Activated naive CD8-positive, alpha-beta T cell treated with anti-CD3 and anti-CD28 coated beads, Interleukin-2, amount 10 ng/mL, durations not matched to agents 7 days and 5 days (primary cell): ENCODE measurements around the gene ZNF529. TPM values are rescaled to one million over a fixed set of nuclear protein-coding genes. Genes with fewer than 3 reads are reported as not detected.
A peak's percentile ranks its signal among the peaks of the same experiment; 100 is the strongest.
"Not testable (repeated sequence)": the region's sequence is repeated elsewhere in the genome, so short reads cannot be mapped to it uniquely, and the experiment has no call there.

Experiments
- ATAC-seq: fragments of 150-1000 bp; cut with Tn5 transposase; one replicate; pipeline ENCODE4 v1.10.0; 2021; ENCODE audit warnings: low read depth, moderate library complexity
- POLR2A ChIA-PET: fragments of 350-600 bp; sonication (Branson Sonifier 250); formaldehyde crosslinking; loops from one replicate; lab custom pipeline; 2021; ENCODE audit warnings: antibody characterized with exemption; lab: Charles Lee
- DNase-seq: peaks from one replicate; pipeline ENCODE4 v3.0.0; 2021
- H3K27ac Mint-ChIP-seq: one replicate; pipeline ENCODE4 v1.8.0; 2022; ENCODE audit warnings: mild to moderate bottlenecking, mixed read lengths
- H3K27me3 Mint-ChIP-seq: one replicate; pipeline ENCODE4 v1.8.0; 2022; ENCODE audit warnings: mild to moderate bottlenecking, moderate library complexity, mixed read lengths
- H3K36me3 Mint-ChIP-seq: one replicate; pipeline ENCODE4 v1.8.0; 2021; ENCODE audit warnings: mild to moderate bottlenecking, mixed read lengths
- H3K4me1 Mint-ChIP-seq: one replicate; pipeline ENCODE4 v1.8.0; 2021; ENCODE audit warnings: mixed read lengths
- H3K4me3 Mint-ChIP-seq: one replicate; pipeline ENCODE4 v1.8.0; 2022; ENCODE audit warnings: mild to moderate bottlenecking, moderate library complexity, mixed read lengths
- H3K9me3 Mint-ChIP-seq: one replicate; pipeline ENCODE4 v1.8.0; 2021; ENCODE audit warnings: mixed read lengths
- total RNA-seq, 2 experiments: library from RNA; stranded (reverse); gene quantifications; one replicate each; pipeline ENCODE4 v1.2.3, GENCODE V29; 2021

Gene ZNF529
- 10 to 100 TPM; 21.6 to 24.2 TPM for total RNA-seq

DNA sequence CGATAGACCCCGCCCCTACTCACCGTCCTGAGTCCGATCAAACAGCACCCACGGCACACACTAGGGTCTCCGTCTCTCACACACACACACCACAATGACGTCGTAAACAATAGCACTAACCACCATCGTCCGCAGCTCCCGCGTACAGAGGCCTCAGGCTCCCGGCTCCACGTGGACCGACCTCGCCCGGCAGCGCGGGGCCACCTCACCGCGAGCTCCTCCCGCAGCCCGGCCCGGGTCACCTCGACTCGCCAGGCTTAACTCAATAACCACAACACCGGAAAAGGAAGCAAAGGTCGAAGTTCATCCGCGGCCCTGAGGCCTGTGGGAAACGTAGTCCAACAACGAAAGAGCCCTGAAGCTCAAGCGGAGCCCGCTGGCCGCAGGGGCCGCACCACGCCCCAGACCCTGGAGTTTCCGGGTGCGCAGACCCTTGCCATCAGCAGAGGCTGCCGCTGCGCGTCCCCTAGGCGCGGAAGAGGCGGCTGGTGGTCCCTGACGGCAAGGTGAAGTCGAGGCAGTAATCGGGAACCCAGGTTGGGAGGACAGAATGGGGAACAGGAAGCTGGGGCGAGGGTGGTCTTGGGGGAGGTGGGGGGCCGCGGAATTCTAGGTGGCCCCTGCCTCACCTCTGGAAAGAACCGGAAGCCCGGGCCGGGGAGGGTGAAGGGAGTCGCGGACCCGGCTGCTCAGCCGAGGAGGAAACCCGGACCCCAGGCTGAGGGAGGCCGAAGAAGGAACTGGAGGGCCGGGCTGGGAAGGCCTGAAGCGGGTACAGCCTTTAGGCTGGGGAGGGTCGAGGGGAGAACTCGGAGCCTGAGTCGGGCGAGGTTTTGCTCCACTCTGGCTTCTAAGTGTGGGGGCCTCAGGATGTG, at the start of gene ZNF529:
Gene ZNF529, minus strand, starts transcription at position 273 of the 875 bp plus-strand sequence. CDS start 946 bp downstream, outside the sequence.
- Mint-ChIP-seq H3K9me3 (peaks cover 8% of the 10 kb centered on the region), H3K27me3 (no peaks in the 10 kb centered on the region), H3K4me1 (peaks cover 26% of the 10 kb centered on the region), H3K4me3 (peak within 1 kb of the TSS; percentile 91), H3K36me3 (peaks cover 67% of the 10 kb centered on the region), H3K27ac (peak within 1 kb of the TSS; percentile 97)
- ATAC-seq: peak; percentile 84
- peak; percentile 86 for DNase-seq
- POLR2A ChIA-PET: interaction anchor here (0.6 to 3.3 kb wide), 16 partner anchors 11 to 896 kb away, joined by 3 to 33 read pairs (median 6); partner anchors contain the start of genes ZFP14, ZNF260, ZNF345 and ZNF382

DNA sequence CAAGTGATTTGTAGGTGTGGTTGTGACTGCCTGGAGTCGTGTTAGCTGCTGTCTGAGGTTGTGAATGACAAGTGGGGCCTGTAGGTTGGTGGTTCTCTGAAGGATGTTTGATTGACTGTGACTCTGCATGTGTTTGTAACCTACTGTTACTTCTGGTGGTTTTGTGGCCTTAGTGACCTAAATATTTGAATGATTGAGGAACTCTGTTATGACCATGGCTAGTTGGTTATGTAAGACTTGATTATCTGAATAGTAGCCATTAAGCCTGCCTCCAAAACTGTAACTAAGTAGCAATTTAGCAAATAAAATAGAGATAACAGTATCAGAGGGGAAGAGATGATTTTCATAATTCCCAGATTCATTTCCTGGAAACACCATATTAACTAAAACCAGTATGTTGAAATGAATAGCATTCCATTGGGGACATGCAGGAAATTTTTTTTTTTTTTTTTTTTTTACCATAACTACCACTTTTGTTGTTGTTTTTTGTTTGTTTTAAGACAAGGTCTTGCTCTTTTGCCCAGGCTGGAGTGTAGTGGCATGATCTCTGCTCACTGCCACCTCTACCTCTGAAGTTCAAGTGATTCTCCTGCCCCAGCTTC, 32.9 kb upstream of the ZNF529 start:
- peaks cover 15% of the 10 kb centered on the region for H3K4me1 Mint-ChIP-seq
- peak overlapping the region; percentile 91 for H3K27ac Mint-ChIP-seq
- no peaks in the 10 kb centered on the region for H3K27me3 Mint-ChIP-seq
- POLR2A ChIA-PET: interaction anchor here (0.5 to 3.6 kb wide), 11 partner anchors 32 to 1289 kb away, joined by 3 to 33 read pairs (median 5); partner anchors contain the start of genes ZFP14, ZNF260, ZNF529 and ZNF566
- H3K36me3 Mint-ChIP-seq: peaks cover 55% of the 10 kb centered on the region
- ATAC-seq (peak; percentile 4), DNase-seq (no peak)
- H3K9me3 Mint-ChIP-seq: peaks cover 20% of the 10 kb centered on the region
- H3K4me3 Mint-ChIP-seq: peak overlapping the region; percentile 82

DNA sequence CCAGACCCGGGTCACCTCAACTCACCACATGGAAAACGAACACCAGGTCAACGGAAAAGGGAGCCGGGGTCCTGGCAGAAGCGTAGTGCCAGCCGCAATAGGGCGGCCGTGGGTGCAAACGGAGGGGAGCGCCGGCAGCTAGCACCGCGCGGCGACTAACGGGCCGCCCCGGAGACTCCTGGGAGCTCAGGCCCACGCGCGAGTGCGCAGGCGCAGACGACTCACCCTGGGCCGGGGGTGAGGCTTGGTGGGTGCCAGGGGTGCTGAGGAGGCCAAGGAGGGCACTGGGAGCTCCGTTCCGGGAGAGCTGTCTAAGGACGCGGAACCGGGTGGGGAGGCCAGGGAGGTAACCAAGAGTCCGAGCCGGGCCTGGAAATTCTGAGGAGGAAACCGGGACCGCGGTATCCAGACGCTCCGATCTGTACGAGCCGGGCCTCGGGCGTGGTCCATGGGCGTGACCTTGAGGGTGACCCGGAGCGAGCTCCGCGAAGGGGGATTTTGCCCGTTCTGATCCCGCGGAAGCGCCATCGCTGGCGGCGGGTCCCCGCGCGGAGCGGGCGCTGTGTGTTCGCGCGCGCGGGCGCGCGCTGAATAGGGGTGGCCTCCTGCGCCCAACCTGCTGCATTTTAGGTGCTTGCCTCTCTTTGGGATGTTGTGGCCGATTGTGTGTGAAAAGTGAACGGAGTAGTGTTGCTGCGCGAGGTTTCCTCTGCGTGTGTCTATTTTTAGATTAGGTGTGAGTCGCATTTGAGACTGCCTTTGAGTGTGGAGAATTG, 32.2 kb upstream of the ZNF529 start, which contains the start of gene ZNF382:
Gene ZNF382, plus strand, starts transcription at position 213 of the 776 bp plus-strand sequence. CDS start 4,602 bp downstream, outside the sequence.
- Mint-ChIP-seq H3K27me3 (no peaks in the 10 kb centered on the region), H3K9me3 (peaks cover 20% of the 10 kb centered on the region), H3K27ac (peak within 1 kb of the TSS; percentile 91), H3K36me3 (peaks cover 52% of the 10 kb centered on the region), H3K4me3 (peak within 1 kb of the TSS; percentile 82), H3K4me1 (peaks cover 15% of the 10 kb centered on the region)
- peak; percentile 92 for DNase-seq
- POLR2A ChIA-PET: interaction anchor here (0.5 to 3.6 kb wide), 24 partner anchors 10 to 1822 kb away, joined by 3 to 33 read pairs (median 4); partner anchors contain the start of genes ZFP14, ZNF260, ZNF345 and ZNF420
- peak; percentile 84 for ATAC-seq

DNA sequence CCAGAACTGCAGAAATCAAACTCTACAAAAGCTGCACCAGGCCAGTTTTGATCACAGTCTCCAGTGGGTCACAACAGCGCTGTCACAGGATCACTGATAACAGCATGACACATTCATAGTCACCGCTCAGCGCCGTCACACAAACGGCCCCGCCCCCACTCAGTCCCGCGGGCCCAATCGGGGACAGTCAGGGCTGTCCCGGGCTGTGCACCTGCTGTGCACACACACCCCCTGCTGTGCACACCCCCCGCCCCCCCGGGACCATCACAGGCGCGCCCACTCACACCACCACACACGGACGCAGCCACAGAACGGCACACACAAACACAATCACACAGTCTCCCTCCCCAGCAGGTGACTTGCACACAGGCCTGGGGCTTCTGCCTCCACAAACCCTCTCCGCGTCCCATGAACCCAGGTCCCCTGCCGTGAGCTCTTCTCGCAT, 31.6 kb upstream of the ZNF529 start:
- ATAC-seq: peak; percentile 89
- peaks cover 46% of the 10 kb centered on the region for H3K36me3 Mint-ChIP-seq

DNA sequence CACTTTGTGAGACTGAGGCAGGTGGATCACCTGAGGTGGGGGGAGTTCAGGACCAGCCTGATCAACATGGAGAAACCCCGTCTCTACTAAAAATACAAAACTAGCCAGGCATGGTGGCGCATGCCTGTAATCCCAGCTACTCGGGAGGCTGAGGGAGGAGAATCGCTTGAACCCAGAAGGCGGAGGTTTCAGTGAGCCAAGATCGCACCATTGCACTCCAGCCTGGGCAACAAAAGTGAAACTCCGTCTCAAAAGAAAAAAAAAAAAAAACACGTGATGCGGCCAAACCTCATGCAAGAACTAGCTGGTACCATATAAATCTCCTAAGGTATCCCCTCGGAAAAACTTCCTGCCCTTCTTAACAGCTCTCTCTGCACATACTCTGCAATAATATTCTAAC, 29.6 kb upstream of the ZNF529 start:
- POLR2A ChIA-PET: interaction anchor here (0.5 to 3.6 kb wide), 2 partner anchors 29 to 492 kb away, joined by 3 to 33 read pairs; partner anchors contain the start of gene ZNF529
- not testable (repeated sequence) for H3K27ac Mint-ChIP-seq, H3K4me3 Mint-ChIP-seq, H3K9me3 Mint-ChIP-seq, DNase-seq, H3K27me3 Mint-ChIP-seq, ATAC-seq
- Mint-ChIP-seq H3K4me1 (peaks cover 15% of the 10 kb centered on the region), H3K36me3 (peaks cover 33% of the 10 kb centered on the region)

More for the DNA sequence above, 31.6 kb upstream of the ZNF529 start:
- no peaks in the 10 kb centered on the region for H3K27me3 Mint-ChIP-seq
- peak overlapping the region; percentile 82 for H3K4me3 Mint-ChIP-seq
- DNase-seq: peak; percentile 87
- POLR2A ChIA-PET: interaction anchor here (0.5 to 3.6 kb wide), 23 partner anchors 9 to 1822 kb away, joined by 3 to 33 read pairs (median 4); partner anchors contain the start of genes ZFP14, ZNF260, ZNF345 and ZNF420
- H3K4me1 Mint-ChIP-seq: peaks cover 15% of the 10 kb centered on the region
- peaks cover 20% of the 10 kb centered on the region for H3K9me3 Mint-ChIP-seq
- H3K27ac Mint-ChIP-seq: peak overlapping the region; percentile 91

DNA sequence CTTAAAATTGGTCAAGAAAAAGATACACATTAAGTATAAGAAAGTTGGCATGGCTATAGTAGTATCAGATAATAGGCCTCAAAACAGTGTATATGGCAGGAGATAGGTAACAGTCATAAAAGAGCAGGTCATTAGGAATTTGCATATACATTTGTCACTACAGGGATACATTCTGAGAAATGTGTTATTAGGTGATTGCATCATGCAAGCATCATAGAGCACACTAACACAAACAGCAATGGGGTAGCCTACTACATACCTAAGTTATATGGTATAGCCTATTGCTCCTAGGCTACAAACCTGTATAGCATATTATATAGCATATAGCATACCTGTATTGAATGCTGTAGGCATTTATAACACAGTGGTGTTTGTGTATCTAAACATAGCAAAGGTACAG, 6.2 kb upstream of the ZNF529 start:
- Mint-ChIP-seq H3K9me3 (peaks cover 24% of the 10 kb centered on the region), H3K4me1 (peaks cover 9% of the 10 kb centered on the region), H3K4me3 (no peak overlapping the region), H3K36me3 (peaks cover 83% of the 10 kb centered on the region), H3K27me3 (no peaks in the 10 kb centered on the region), H3K27ac (no peak overlapping the region)
- POLR2A ChIA-PET: no interaction called here
- no peak for DNase-seq
- no peak for ATAC-seq

DNA sequence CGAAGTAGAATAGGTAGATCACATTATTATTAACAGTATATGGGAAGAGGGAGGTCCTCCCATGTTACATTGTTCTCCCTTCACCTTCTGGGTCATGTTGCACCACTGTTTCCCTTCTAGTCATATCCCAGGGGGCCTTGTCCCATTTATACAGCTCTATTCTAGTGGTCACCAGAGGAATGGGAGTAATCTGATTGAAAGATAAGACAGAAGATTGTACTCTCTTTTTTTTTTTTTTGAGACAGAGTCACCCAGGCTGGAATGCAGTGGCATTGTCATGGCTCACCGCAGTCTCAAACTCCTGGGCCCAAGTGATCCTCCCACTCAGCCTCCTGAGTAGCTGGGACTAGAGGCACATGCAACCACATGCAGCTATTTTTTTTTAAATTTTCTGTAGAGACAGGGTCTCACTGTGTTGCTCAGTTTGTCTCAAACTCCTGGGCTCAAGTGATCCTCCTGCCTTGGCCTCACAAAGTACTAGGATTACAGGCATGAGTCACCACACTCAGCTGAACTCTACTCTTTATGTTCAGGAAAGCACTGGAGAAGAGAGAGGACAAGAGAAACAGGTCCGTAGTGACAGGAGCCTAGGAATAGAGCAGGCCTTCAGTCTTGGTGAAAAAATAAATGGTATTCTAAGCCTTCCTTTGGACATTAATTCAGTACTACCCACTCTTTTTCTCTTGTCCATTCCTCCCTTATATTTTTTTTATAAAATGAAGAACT, 4.3 kb upstream of the ZNF529 start:
- Mint-ChIP-seq H3K36me3 (peaks cover 74% of the 10 kb centered on the region), H3K4me1 (peaks cover 17% of the 10 kb centered on the region), H3K27ac (no peak overlapping the region), H3K4me3 (no peak overlapping the region), H3K9me3 (peaks cover 20% of the 10 kb centered on the region), H3K27me3 (no peaks in the 10 kb centered on the region)
- ATAC-seq (no peak), DNase-seq (no peak)
- POLR2A ChIA-PET: no interaction called here

DNA sequence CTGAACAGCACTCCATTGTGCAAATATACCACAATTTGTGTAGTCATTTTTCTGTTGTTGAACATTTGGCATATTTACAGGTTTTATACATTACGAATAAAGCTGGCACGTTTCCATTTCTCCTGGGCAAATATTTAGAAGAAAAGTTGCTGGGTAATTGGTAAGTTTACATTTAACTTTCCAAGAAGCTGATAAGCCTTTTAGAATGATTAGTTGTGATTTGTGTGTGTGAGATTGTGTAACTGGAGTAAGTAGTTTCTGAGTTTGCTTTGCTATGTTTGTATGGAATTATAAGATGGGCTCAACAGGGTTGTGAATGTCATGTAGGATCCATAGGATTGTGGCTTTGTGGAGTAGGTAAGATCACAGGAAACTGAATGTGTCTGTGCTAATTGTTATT, 1.6 kb upstream of the ZNF529 start:
- peaks cover 10% of the 10 kb centered on the region for H3K9me3 Mint-ChIP-seq
- no peak for ATAC-seq
- DNase-seq: no peak
- H3K27ac Mint-ChIP-seq: peak overlapping the region; percentile 14
- POLR2A ChIA-PET: interaction anchor here (3.3 kb wide), 1 partner anchor 30 kb away, joined by 33 read pairs; the partner anchor contains the start of gene ZNF382
- H3K4me1 Mint-ChIP-seq: peaks cover 26% of the 10 kb centered on the region
- no peaks in the 10 kb centered on the region for H3K27me3 Mint-ChIP-seq
- H3K36me3 Mint-ChIP-seq: peaks cover 66% of the 10 kb centered on the region
- peak overlapping the region; percentile 91 for H3K4me3 Mint-ChIP-seq

DNA sequence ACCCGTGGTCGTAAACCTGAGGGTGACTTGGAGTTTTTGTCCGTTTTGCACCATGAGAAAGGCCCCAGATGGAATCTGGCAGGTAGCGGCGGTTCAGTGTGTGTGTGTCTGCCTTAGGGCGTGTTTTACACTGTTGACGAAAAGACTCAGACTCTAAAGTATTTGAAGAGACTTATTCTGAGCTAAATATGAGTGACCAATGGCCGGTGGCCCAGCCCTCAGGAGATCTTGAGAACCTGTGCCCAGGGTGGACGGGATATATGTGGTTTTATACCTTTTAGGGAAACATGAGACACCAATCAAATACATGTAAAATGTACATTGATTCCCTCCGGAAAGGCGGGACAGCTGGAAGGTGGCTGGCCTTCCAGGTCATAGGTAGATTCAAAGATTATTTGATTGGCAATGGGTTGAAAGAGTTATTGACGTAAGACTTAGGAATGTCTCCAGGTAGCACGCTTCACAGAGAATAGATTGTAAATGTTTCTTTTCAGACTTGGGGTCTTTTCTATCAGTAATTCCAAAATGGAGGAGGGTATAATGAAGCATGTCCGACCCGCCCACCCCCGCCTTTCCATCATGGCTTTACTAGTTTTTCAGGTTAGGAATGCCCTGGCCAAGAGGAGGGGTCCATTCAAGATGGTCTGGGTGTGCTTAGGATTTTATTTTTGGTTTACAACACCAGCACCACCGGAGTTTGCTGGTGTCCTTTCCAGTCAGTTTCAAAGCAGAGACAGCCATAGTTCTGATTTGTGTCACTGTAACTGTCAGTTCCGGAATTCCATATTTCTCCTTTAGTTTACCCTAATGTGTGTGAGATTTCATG, 1.0 kb upstream of the ZNF529 start:
- Mint-ChIP-seq H3K27me3 (no peaks in the 10 kb centered on the region), H3K27ac (peak overlapping the region; percentile 97), H3K4me1 (peaks cover 26% of the 10 kb centered on the region), H3K36me3 (peaks cover 67% of the 10 kb centered on the region), H3K9me3 (peaks cover 10% of the 10 kb centered on the region), H3K4me3 (peak overlapping the region; percentile 91)
- ATAC-seq: peak; percentile 4
- POLR2A ChIA-PET: interaction anchor here (0.6 to 3.3 kb wide), 9 partner anchors 12 to 198 kb away, joined by 3 to 33 read pairs (median 5); partner anchors contain the start of genes ZFP14, ZNF260, ZNF382 and ZNF566
- DNase-seq: no peak

DNA sequence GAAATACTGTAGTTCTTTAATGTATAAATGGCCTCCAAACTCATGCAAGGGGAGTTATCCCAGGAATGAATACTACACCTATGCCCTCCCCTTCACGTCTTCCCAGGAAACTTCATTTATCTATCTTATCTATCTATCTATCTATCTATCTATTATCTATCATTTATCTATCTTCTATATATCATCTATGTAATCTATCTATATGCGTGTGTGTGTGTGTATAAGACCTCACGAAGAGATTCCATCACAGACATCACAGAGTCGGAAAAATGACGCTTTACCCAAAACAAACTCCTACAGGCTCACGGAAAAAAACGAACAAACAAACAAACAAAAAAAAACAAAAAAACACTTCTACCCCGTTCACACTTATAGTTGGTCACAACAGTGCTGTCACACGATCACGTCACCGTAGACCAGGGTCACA, 486 bp downstream of the ZNF529 start:
- Mint-ChIP-seq H3K36me3 (peaks cover 70% of the 10 kb centered on the region), H3K4me3 (peak overlapping the region; percentile 91), H3K9me3 (peaks cover 12% of the 10 kb centered on the region)

DNA sequence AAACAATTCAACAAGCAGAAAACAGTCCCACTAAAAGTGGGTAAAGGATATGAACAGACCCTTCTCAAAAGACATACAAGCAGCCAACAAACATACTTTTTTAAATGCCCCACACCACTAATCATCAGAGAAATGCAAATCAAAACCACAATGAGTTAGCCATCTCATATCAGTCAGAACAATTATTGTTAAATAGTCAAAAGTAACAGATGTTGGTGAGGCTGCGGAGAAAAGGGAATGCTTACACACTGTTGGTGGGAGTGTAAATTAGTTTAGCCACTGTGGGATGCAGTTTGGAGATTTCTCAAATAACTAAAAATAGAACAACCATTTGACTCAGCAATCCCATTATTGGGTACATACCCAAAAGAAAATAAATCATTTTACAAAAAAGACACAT, 8.7 kb downstream of the ZNF529 start:
- DNase-seq: no peak
- no peaks in the 10 kb centered on the region for H3K4me1 Mint-ChIP-seq
- no peak for ATAC-seq
- no peak overlapping the region for H3K4me3 Mint-ChIP-seq
- no peak overlapping the region for H3K27ac Mint-ChIP-seq
- H3K36me3 Mint-ChIP-seq: peaks cover 82% of the 10 kb centered on the region
- H3K27me3 Mint-ChIP-seq: no peaks in the 10 kb centered on the region
- H3K9me3 Mint-ChIP-seq: peaks cover 36% of the 10 kb centered on the region
- POLR2A ChIA-PET: no interaction called here

More for the DNA sequence above, 486 bp downstream of the ZNF529 start:
- no peaks in the 10 kb centered on the region for H3K27me3 Mint-ChIP-seq
- POLR2A ChIA-PET: interaction anchor here (0.7 to 3.3 kb wide), 13 partner anchors 11 to 897 kb away, joined by 3 to 33 read pairs (median 6); partner anchors contain the start of genes ZFP14, ZNF260, ZNF345 and ZNF382
- ATAC-seq (no peak), DNase-seq (no peak)
- H3K4me1 Mint-ChIP-seq: peaks cover 26% of the 10 kb centered on the region
- H3K27ac Mint-ChIP-seq: peak overlapping the region; percentile 97
